ENCODE results near the gene ZBTB44. TPM values are rescaled to one million over a fixed set of nuclear protein-coding genes. Genes with fewer than 3 reads are reported as not detected.
"Not testable (repeated sequence)": the region's sequence is repeated elsewhere in the genome, so short reads cannot be mapped to it uniquely, and the experiment has no call there.

The ZBTB44 gene
- total and polyA plus RNA-seq, 2 donors = 12.1 to 85.6 TPM

DNA sequence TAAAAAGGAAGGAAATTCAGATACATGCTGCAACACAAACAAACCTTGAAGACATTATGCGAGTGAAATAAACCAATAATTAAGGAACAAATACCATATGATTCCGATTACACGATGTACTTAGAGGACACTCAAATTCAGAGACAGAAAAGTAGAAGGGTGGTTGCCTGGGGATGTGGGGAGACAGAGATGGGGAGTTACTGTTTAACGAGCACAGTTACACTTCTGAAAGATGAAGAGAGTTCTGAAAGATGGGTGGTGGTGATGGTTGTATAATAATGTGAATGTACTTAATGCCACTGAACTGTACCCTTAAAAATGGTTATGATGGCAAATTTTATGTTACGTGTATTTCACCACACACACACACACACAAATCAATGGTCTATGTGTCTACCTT lies 14.7 kb downstream of the ZBTB44 start:
- WGBS = 96% methylated on average over 5 of the region's 5 CpGs
- no peak overlapping the region for H3K4me3 ChIP-seq (ENCODE audit: low read depth, low read length)
- H3K4me1 ChIP-seq (ENCODE audit: insufficient read depth) = peaks cover 2% of the 10 kb centered on the region
- DNase-seq (ENCODE audit: extremely low spot score) = no peak
- H3K27ac ChIP-seq (ENCODE audit: low read depth) = no peak overlapping the region
- no peaks in the 10 kb centered on the region for H3K36me3 ChIP-seq (ENCODE audit: insufficient read depth)

DNA sequence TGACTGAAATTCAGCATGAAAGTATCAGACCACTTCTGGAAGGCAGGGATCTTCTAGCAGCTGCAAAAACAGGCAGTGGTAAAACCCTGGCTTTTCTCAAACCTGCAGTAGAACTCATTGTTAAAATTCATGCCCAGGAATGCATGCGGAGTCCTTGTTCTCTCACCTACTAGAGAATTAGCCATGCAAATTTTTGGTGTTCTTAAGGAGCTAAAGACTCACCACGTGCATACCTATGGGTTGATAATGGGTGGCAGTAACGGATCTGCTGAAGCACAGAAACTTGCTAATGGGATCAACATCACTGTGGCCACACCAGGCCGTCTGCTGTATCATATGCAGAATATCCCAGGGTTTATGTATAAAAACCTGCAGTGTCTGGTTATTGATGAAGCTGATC lies 19.1 kb downstream of the ZBTB44 start:
- H3K4me3 ChIP-seq (ENCODE audit: low read depth, low read length) = no peak overlapping the region
- no peaks in the 10 kb centered on the region for H3K4me1 ChIP-seq (ENCODE audit: insufficient read depth)
- no peaks in the 10 kb centered on the region for H3K36me3 ChIP-seq (ENCODE audit: insufficient read depth)
- no peak for DNase-seq (ENCODE audit: extremely low spot score)
- 75% methylated on average over 4 of the region's 4 CpGs for WGBS
- H3K27ac ChIP-seq (ENCODE audit: low read depth) = no peak overlapping the region

GRCh38 chr11:130282111-130282510 lies 32.6 kb downstream of the ZBTB44 start:
- 97% methylated on average over 2 of the region's 2 CpGs for WGBS

DNA sequence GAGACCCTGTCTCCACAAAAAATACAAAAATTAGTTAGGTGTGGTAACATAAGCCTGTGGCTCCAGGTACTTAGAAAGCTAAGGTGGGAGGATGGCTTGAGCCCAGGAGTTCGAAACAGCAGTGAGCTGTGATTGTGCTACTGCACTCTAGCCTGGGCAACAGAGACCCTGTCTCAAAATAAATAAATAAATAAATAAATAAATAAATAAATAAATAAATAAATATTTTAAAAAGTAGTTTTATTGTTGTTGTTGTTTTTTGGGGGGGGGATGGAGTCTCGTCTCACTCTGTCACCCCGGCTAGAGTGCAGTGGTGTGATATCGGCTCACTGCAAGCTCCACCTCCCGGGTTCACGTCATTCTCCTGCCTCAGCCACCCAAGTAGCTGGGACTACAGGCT lies 33.4 kb downstream of the ZBTB44 start:
- H3K4me1 ChIP-seq (ENCODE audit: insufficient read depth); H3K4me3 ChIP-seq (ENCODE audit: low read depth, low read length); DNase-seq (ENCODE audit: extremely low spot score); H3K27ac ChIP-seq (ENCODE audit: low read depth); H3K36me3 ChIP-seq (ENCODE audit: insufficient read depth): not testable (repeated sequence)
- WGBS = 98% methylated on average over 6 of the region's 6 CpGs

More at GRCh38 chr11:130282111-130282510, 32.6 kb downstream of the ZBTB44 start:
- H3K36me3 ChIP-seq (ENCODE audit: insufficient read depth) = no peaks in the 10 kb centered on the region
- H3K4me3 ChIP-seq (ENCODE audit: low read depth, low read length) = no peak overlapping the region
- DNase-seq (ENCODE audit: extremely low spot score) = no peak
- no peaks in the 10 kb centered on the region for H3K4me1 ChIP-seq (ENCODE audit: insufficient read depth)
- no peak overlapping the region for H3K27ac ChIP-seq (ENCODE audit: low read depth)

- H3K4me3 ChIP-seq (ENCODE audit: low read depth, low read length) = no peak overlapping the region
- H3K36me3 ChIP-seq (ENCODE audit: insufficient read depth) = no peaks in the 10 kb centered on the region
- no peak for DNase-seq (ENCODE audit: extremely low spot score)
- no peaks in the 10 kb centered on the region for H3K4me1 ChIP-seq (ENCODE audit: insufficient read depth)
- WGBS = 96% methylated on average over 4 of the region's 4 CpGs
- H3K27ac ChIP-seq (ENCODE audit: low read depth) = no peak overlapping the region
Measured at GRCh38 chr11:130279989-130280388, 34.7 kb downstream of the ZBTB44 start.

- H3K36me3 ChIP-seq (ENCODE audit: insufficient read depth) = no peaks in the 10 kb centered on the region
Measured at GRCh38 chr11:130278745-130279144, 36.0 kb downstream of the ZBTB44 start.

GRCh38 chr11:130278151-130278550 lies 36.6 kb downstream of the ZBTB44 start:
- H3K36me3 ChIP-seq (ENCODE audit: insufficient read depth) = no peaks in the 10 kb centered on the region
- no peak overlapping the region for H3K4me3 ChIP-seq (ENCODE audit: low read depth, low read length)
- H3K4me1 ChIP-seq (ENCODE audit: insufficient read depth) = no peaks in the 10 kb centered on the region
- H3K27ac ChIP-seq (ENCODE audit: low read depth) = no peak overlapping the region
- WGBS = 95% methylated on average over 3 of the region's 3 CpGs
- DNase-seq (ENCODE audit: extremely low spot score) = no peak

More at GRCh38 chr11:130278745-130279144, 36.0 kb downstream of the ZBTB44 start:
- 95% methylated on average over 1 of the region's 1 CpG for WGBS
- no peak for DNase-seq (ENCODE audit: extremely low spot score)
- no peaks in the 10 kb centered on the region for H3K4me1 ChIP-seq (ENCODE audit: insufficient read depth)
- H3K27ac ChIP-seq (ENCODE audit: low read depth) = no peak overlapping the region
- no peak overlapping the region for H3K4me3 ChIP-seq (ENCODE audit: low read depth, low read length)

DNA sequence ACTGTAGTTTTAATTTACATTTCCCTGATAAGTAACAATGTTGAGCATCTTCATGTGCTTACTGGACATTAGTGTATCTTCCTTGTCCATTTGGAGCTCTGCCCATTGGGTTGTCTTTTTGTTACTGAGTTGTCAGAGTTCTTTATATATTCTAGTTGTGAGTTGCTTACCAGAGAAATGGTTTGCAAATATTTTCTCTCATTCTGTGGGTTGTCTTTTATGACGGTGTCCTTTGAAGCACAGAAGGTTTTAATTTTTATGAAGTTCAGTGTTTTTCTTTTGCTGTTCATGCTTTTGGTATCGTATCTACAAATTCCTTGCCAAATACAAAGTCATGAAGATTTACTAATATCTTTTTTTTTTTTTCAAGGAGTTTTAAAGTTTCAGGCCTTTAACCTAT lies 42.4 kb downstream of the ZBTB44 start:
- no peaks in the 10 kb centered on the region for H3K36me3 ChIP-seq (ENCODE audit: insufficient read depth)
- H3K4me1 ChIP-seq (ENCODE audit: insufficient read depth) = no peaks in the 10 kb centered on the region
- 47% methylated on average over 2 of the region's 2 CpGs for WGBS
- H3K27ac ChIP-seq (ENCODE audit: low read depth) = no peak overlapping the region
- no peak for DNase-seq (ENCODE audit: extremely low spot score)
- no peak overlapping the region for H3K4me3 ChIP-seq (ENCODE audit: low read depth, low read length)

- no peaks in the 10 kb centered on the region for H3K36me3 ChIP-seq (ENCODE audit: insufficient read depth)
- no peaks in the 10 kb centered on the region for H3K4me1 ChIP-seq (ENCODE audit: insufficient read depth)
- H3K4me3 ChIP-seq (ENCODE audit: low read depth, low read length) = no peak overlapping the region
- no peak for DNase-seq (ENCODE audit: extremely low spot score)
- 58% methylated on average over 1 of the region's 1 CpG for WGBS
- no peak overlapping the region for H3K27ac ChIP-seq (ENCODE audit: low read depth)
Measured at GRCh38 chr11:130269326-130269943, 45.3 kb downstream of the ZBTB44 start.

- no peak for DNase-seq (ENCODE audit: extremely low spot score)
- Histone ChIP-seq H3K4me1 (ENCODE audit: insufficient read depth) (no peaks in the 10 kb centered on the region), H3K4me3 (ENCODE audit: low read depth, low read length) (no peak overlapping the region), H3K36me3 (ENCODE audit: insufficient read depth) (peaks cover 1% of the 10 kb centered on the region), H3K27ac (ENCODE audit: low read depth) (no peak overlapping the region)
- WGBS = 77% methylated on average over 5 of the region's 5 CpGs
Measured at GRCh38 chr11:130263351-130263750, 51.4 kb downstream of the ZBTB44 start.

GRCh38 chr11:130262424-130262823 lies 52.3 kb downstream of the ZBTB44 start:
- Histone ChIP-seq H3K4me3 (ENCODE audit: low read depth, low read length) (no peak overlapping the region), H3K36me3 (ENCODE audit: insufficient read depth) (peaks cover 1% of the 10 kb centered on the region), H3K27ac (ENCODE audit: low read depth) (no peak overlapping the region), H3K4me1 (ENCODE audit: insufficient read depth) (no peaks in the 10 kb centered on the region)
- no peak for DNase-seq (ENCODE audit: extremely low spot score)
- WGBS = 75% methylated on average over 4 of the region's 4 CpGs

- DNase-seq (ENCODE audit: extremely low spot score) = no peak
- Histone ChIP-seq H3K4me3 (ENCODE audit: low read depth, low read length) (no peak overlapping the region), H3K4me1 (ENCODE audit: insufficient read depth) (no peaks in the 10 kb centered on the region), H3K36me3 (ENCODE audit: insufficient read depth) (peaks cover 1% of the 10 kb centered on the region), H3K27ac (ENCODE audit: low read depth) (no peak overlapping the region)
- 90% methylated on average over 5 of the region's 5 CpGs for WGBS
Measured at GRCh38 chr11:130261571-130261970, 53.1 kb downstream of the ZBTB44 start.

DNA sequence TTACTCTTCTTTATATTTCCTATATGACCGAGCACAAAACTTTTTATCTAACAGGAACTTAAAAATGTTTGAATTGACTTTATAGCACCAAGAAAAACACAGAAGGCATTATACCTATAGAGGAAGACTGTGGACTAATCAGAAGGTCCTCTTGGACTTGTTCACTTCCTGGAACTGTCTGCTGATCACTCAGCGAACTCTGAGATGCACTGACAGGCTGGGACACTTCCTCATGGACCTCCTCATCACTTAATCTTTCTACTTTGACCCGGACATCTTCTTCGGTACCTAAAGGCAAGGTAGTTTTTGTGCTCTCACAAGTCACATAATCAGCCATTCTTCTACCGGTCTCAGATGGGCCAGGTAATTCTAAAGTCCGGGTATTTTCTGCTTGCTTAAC lies 54.0 kb downstream of the ZBTB44 start:
- Histone ChIP-seq H3K4me3 (ENCODE audit: low read depth, low read length) (no peak overlapping the region), H3K4me1 (ENCODE audit: insufficient read depth) (no peaks in the 10 kb centered on the region), H3K27ac (ENCODE audit: low read depth) (no peak overlapping the region), H3K36me3 (ENCODE audit: insufficient read depth) (peaks cover 1% of the 10 kb centered on the region)
- 95% methylated on average over 6 of the region's 6 CpGs for WGBS
- DNase-seq (ENCODE audit: extremely low spot score) = no peak

DNA sequence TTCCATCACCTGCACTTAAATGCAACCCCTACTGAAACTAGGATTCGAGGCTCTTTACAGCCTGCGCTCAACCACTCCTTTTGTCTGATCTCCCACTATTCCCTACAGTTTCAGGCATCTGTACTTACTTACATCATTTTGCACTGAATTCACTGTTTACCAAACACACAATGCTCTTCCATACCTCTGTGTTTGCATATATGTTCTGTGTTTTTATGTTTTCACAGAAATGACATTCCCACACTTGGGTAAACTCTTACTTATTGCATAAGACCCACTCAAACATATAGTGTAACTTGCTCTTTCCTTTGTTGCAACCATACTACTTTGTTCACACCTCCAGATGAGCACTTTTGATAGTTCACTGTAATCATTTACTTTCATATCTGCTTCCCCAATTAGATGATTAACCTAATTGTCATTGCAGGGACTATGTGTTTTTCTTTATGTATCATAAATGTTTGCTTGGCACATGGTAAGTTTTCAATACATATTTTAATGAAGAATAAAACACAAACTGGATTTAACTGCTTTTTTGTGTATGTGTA lies 54.6 kb downstream of the ZBTB44 start:
- no peaks in the 10 kb centered on the region for H3K4me1 ChIP-seq (ENCODE audit: insufficient read depth)
- H3K4me3 ChIP-seq (ENCODE audit: low read depth, low read length) = no peak overlapping the region
- WGBS = 96% methylated on average over 2 of the region's 2 CpGs
- no peak for DNase-seq (ENCODE audit: extremely low spot score)
- H3K27ac ChIP-seq (ENCODE audit: low read depth) = no peak overlapping the region
- peaks cover 1% of the 10 kb centered on the region for H3K36me3 ChIP-seq (ENCODE audit: insufficient read depth)

Data from urinary bladder (tissue), 4 donors.